Left ventricle myocardium inferior (tissue), 1 donor: ENCODE results near the gene EPHA4. TPM values are rescaled to one million over a fixed set of nuclear protein-coding genes. Genes with fewer than 3 reads are reported as not detected.

Source experiments
- DNase-seq: peaks from one replicate; pipeline ENCODE4 v3.0.0-alpha.2; 2020
- H3K27ac ChIP-seq: fragments of 200-600 bp; replicated peaks from 2 replicates; pipeline ENCODE4 v1.8.0; 2021
- H3K27me3 ChIP-seq: fragments of 200-600 bp; 2 replicates; pipeline ENCODE4 v1.8.0; 2021; ENCODE audit warnings: low read depth
- H3K36me3 ChIP-seq: fragments of 200-600 bp; 2 replicates; pipeline ENCODE4 v1.8.0; 2021
- H3K4me1 ChIP-seq: fragments of 200-600 bp; 2 replicates; pipeline ENCODE4 v1.8.0; 2021
- H3K4me3 ChIP-seq: fragments of 200-600 bp; 2 replicates; pipeline ENCODE4 v1.8.0; 2021; ENCODE audit warnings: mild to moderate bottlenecking, moderate library complexity
- H3K9me3 ChIP-seq: fragments of 200-600 bp; replicated peaks from 2 replicates; pipeline ENCODE4 v1.8.0; 2021
- CTCF ChIP-seq: fragments of 200-600 bp; IDR thresholded peaks from 2 replicates; pipeline ENCODE4 v1.8.0; 2021; ENCODE audit warnings: antibody characterized with exemption, mild to moderate bottlenecking, borderline replicate concordance
- intact Hi-C: fragments of 100-400 bp; cut with micrococcal nuclease; formaldehyde crosslinking; loops from one replicate; pipeline ENCODE4 v1.11.0; 2022
- total RNA-seq: library from RNA; stranded (reverse); fragmentation: NEBNext Ultra II Directional; extraction: Animal tissue kit (Norgen Biotek cat#: 25700); gene quantifications from one replicate; pipeline ENCODE4 v1.2.1, GENCODE V29; 2021
- donor health status: DM: no; HTN: yes; CAD: no; lungs with severe emphysema.

Gene EPHA4
- total RNA-seq, 1 donor from 2014 or later = 40.6 TPM

DNA sequence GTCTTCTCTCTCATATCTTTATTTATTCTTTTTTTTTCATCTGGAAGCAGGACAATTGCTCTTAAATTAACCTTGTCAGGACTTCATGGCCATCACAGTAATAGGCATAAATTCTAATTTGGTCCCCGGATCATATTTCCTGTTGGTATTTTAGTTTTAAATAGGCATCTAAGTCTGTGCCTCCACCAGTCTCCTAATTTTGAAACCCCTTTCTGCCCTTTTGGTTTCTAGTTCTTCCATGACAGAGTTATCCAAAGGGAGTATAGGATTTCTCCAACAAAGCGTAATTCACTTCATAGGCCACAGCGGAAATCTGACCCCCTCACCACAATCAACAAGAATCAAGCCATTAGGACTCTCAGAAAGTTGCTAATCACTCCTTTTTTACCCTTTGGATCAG lies 3.8 kb downstream of the EPHA4 start:
- no peak for DNase-seq
- TF ChIP-seq CTCF = no peak
- Histone ChIP-seq H3K36me3 (peaks cover 7% of the 10 kb centered on the region), H3K9me3 (no peaks in the 10 kb centered on the region), H3K4me1 (peaks cover 52% of the 10 kb centered on the region), H3K27me3 (peaks cover 19% of the 10 kb centered on the region), H3K27ac (no peak overlapping the region), H3K4me3 (no peak overlapping the region)
- intact Hi-C loops = no loop called here

DNA sequence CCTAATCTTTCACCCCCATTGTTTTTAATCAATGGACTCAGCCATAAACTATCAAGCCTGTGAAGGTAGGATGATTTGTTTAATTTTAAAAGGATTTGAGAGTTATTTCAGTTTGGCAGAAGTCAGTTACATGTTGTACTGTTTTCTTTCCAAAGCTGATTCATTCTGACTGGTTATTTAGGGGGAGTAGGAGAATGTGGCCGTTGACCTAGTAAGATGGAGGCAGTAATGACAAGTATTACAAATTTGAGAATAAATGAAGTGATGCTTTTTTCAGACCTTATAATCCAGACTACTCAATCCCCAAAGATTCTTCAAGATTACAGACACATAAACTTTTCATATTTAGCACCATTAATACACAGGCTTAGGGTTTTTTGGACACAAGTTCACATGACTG lies 4.3 kb downstream of the EPHA4 start:
- no peak overlapping the region for H3K4me3 ChIP-seq
- H3K27me3 ChIP-seq = peaks cover 19% of the 10 kb centered on the region
- intact Hi-C loops = no loop called here
- TF ChIP-seq CTCF = no peak
- peaks cover 8% of the 10 kb centered on the region for H3K36me3 ChIP-seq
- H3K4me1 ChIP-seq = peaks cover 47% of the 10 kb centered on the region
- no peak for DNase-seq
- no peak overlapping the region for H3K27ac ChIP-seq
- H3K9me3 ChIP-seq = no peaks in the 10 kb centered on the region

DNA sequence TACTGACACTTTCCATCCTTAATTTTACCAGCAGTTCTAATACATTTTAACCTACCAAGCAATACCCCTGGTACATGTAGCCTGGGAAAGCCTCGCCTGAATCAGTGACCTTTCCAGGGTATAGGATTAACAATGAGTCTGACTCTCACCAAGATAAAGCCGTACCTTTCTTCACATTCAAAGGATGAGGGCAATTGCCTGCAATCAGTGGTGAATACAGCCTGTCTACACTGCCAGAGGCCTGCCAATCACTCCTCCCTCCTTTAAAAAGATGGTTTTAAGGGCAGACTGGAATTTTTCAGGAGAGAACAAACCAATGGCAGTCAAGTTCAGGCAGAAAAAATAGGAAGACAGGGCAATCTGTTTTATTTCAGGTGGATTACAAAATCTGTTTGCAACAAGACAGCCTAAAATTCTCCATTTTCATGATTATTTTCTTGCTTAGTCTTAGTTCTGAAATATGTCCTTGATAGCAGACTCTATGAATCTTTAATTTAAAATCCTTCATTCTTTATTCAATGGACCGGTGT lies 4.8 kb downstream of the EPHA4 start:
- Histone ChIP-seq H3K4me3 (no peak overlapping the region), H3K4me1 (peaks cover 42% of the 10 kb centered on the region), H3K9me3 (no peaks in the 10 kb centered on the region), H3K27ac (no peak overlapping the region), H3K27me3 (peaks cover 19% of the 10 kb centered on the region), H3K36me3 (peaks cover 8% of the 10 kb centered on the region)
- DNase-seq = no peak
- TF ChIP-seq CTCF = no peak
- intact Hi-C loops = no loop called here

- no peak for TF ChIP-seq CTCF
- Histone ChIP-seq H3K4me3 (no peak overlapping the region), H3K4me1 (peaks cover 11% of the 10 kb centered on the region), H3K27ac (no peak overlapping the region), H3K27me3 (peaks cover 4% of the 10 kb centered on the region), H3K9me3 (no peaks in the 10 kb centered on the region), H3K36me3 (peaks cover 8% of the 10 kb centered on the region)
- intact Hi-C loops = no loop called here
- no peak for DNase-seq
Measured at GRCh38 chr2:221563270-221563985, 8.7 kb downstream of the EPHA4 start.

DNA sequence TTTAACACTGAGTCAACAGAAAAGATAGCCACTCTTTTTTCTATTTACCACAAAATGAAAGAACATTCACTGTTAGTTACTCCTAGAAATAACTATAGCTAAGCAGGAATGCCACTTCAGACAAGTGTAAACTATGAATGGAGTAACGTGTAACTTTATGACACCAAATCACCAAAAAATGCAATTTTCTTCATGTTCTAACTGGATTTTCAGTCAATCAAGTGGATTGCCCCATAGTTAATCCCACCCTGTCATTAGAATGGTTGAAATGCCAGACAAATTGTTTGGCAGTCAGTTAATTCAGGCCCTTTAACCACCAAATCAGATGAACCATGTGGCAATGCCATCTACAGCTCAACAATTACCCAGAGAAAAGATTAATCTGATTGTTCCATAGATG lies 9.9 kb downstream of the EPHA4 start:
- Histone ChIP-seq H3K4me3 (no peak overlapping the region), H3K27ac (no peak overlapping the region), H3K36me3 (peaks cover 8% of the 10 kb centered on the region), H3K27me3 (peaks cover under 1% of the 10 kb centered on the region), H3K9me3 (no peaks in the 10 kb centered on the region), H3K4me1 (peaks cover 3% of the 10 kb centered on the region)
- intact Hi-C loops = no loop called here
- DNase-seq = no peak
- no peak for TF ChIP-seq CTCF
